Right lobe of liver (tissue), 6 donors: ENCODE measurements around the gene FNDC10. TPM values are rescaled to one million over a fixed set of nuclear protein-coding genes. Genes with fewer than 3 reads are reported as not detected.
A peak's percentile ranks its signal among the peaks of the same experiment; 100 is the strongest.

Source experiments
- ATAC-seq, 4 donors: fragments of 200-7000 bp; cut with Tn5 transposase; one replicate each; pipeline ENCODE4 v1.9.1; 2020; ENCODE audit warnings: mild to moderate bottlenecking in 4 of 4, moderate library complexity in 4 of 4
- DNase-seq, 3 donors: peaks; one replicate each; pipeline ENCODE4 v3.0.0-alpha.2; 2020
- H3K27ac ChIP-seq, 3 donors: fragments of 200-600 bp; one replicate each; pipeline ENCODE4 v1.8.0; 2022
- H3K27me3 ChIP-seq, 2 donors: fragments of 200-600 bp; one replicate each; pipeline ENCODE4 v1.8.0; 2022
- H3K36me3 ChIP-seq, 4 donors: fragments of 200-600 bp; sonication (generic) in 1 of 4; one replicate each; pipeline versions ENCODE4 v1.5.1 to v1.8.0; 2017 to 2022; ENCODE audit warnings: control low read depth in 1 of 4
- H3K4me1 ChIP-seq, 4 donors: fragments of 200-600 bp; sonication (generic) in 1 of 4; one replicate each; pipeline versions ENCODE4 v1.5.1 to v1.8.0; 2017 to 2022; ENCODE audit warnings: control low read depth in 1 of 4
- H3K4me3 ChIP-seq, 3 donors: fragments of 200-600 bp; one replicate each; pipeline ENCODE4 v1.8.0; 2022
- H3K9me3 ChIP-seq, 4 donors: fragments of 200-600 bp; sonication (generic) in 1 of 4; one replicate each; pipeline versions ENCODE4 v1.5.1 to v1.8.0; 2017 to 2022; ENCODE audit warnings: control low read depth in 1 of 4
- CTCF ChIP-seq, 4 donors: fragments of 200-600 bp in 3 of 4; fragments of 450-650 bp in 1 of 4; IDR thresholded peaks; one replicate each; pipeline versions ENCODE4 v1.5.1 to v1.8.0; 2016 to 2022; ENCODE audit warnings: antibody characterized with exemption in 4 of 4, mild to moderate bottlenecking in 2 of 4
- POLR2A ChIP-seq: fragments of 450-650 bp; IDR thresholded peaks from one replicate; pipeline ENCODE4 v1.6.1; 2017; ENCODE audit warnings: antibody characterized with exemption, mild to moderate bottlenecking
- WGBS: methylation state at CpG from one replicate; pipeline ENCODE4 v1.1.6; 2018; ENCODE audit warnings: low coverage, low lambda C conversion rate; ENCODE audit not compliant: insufficient coverage; ENCODE audit errors: missing lambda C conversion rate; 5-methylcytosine and 5-hydroxymethylcytosine counted together
- intact Hi-C, 2 donors: fragments of 100-400 bp; cut with DNase I; formaldehyde crosslinking; loops; one replicate each; pipeline versions ENCODE4 v1.11.2 to v1.14.1; 2022
- total RNA-seq, 6 experiments: library from RNA; depleted of rRNA in 2 of 6; stranded (reverse); fragments of >200 nt in 2 of 6; fragmentation: NEBNext Ultra II Directional in 3 of 6; extraction: Animal tissue kit (Norgen Biotek cat#: 25700) in 3 of 6; gene quantifications; one replicate each; pipeline versions ENCODE4 v1.1.0 to v1.2.4, GENCODE V29; 2016 to 2023
- donor health status: DM: no; HTN: yes; CAD: no.
- donor health status: DM: no; HTN: no; CAD: no.
- donor health status: DM: no; HTN: no; CAD: no.
- donor health status: DM: no; HTN: yes; CAD: no.
- donor health status: DM: no; HTN: yes; CAD: no.

FNDC10 gene
- total RNA-seq, 6 experiments from 2014 or later, result 0.09 to 1.6 (median 0.46) TPM

DNA sequence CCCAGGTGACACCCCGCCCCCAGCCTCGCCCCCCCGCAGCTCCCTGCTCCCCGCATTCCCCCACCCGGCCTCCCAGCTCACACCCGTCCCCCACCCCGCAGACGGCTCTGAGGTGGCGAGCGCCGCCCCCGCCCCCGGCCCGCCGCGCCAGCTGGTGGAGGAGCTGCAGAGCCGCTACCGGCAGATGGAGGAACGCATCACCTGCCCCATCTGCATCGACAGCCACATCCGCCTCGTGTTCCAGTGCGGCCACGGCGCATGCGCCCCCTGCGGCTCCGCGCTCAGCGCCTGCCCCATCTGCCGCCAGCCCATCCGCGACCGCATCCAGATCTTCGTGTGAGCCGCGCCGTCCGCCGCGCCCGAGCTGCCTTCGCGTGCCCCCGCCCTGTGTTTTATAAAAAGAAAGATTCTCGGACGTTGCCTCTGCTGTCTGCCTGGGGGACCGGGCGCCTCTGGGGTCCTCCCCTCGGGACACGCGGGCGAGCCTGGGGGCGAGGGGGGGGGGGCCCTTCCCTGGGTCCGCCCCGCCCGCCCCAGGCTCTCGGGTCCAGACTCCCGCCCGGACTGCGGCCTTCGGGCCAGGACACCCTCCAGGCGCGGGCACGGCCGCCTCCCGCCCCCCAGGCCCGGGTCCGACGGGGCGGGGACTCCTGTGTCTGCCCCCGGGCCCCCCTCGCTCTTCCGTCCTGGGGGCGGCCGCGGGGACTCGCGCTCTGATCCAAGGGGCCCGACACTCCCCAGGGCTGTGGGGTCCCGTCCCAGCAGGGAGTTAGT lies 30.4 kb upstream of the FNDC10 start:
- Histone ChIP-seq H3K27ac (peak overlapping the region; percentile 26 to 64 (median 47)), H3K4me1 (no peaks in the 10 kb centered on the region), H3K27me3 (no peaks in the 10 kb centered on the region), H3K4me3 (peak overlapping the region in 2 of 3 donors; percentile 13 to 14), H3K36me3 (peaks cover 0 to 3% (median 0%) of the 10 kb centered on the region in 4 donors), H3K9me3 (no peaks in the 10 kb centered on the region)
- peak; percentile 52 to 71 (median 53) for DNase-seq
- peak; percentile 2 to 47 (median 18) for ATAC-seq
- no peak for TF ChIP-seq POLR2A
- TF ChIP-seq CTCF (IDR thresholded peaks at IDR 0.05), result no peak
- intact Hi-C loops, result no loop called here
- 75% methylated on average over 18 of the region's 81 CpGs for WGBS

GRCh38 chr1:1629430-1630190 lies 29.7 kb upstream of the FNDC10 start:
- Histone ChIP-seq H3K4me3 (no peak overlapping the region), H3K4me1 (no peaks in the 10 kb centered on the region), H3K27me3 (no peaks in the 10 kb centered on the region), H3K9me3 (no peaks in the 10 kb centered on the region), H3K27ac (no peak overlapping the region), H3K36me3 (peaks cover 0 to 3% (median 0%) of the 10 kb centered on the region in 4 donors)
- no peak for TF ChIP-seq CTCF (IDR thresholded peaks at IDR 0.05)
- no peak for TF ChIP-seq POLR2A
- intact Hi-C loops, result loop anchor here in 1 of 2 donors (10.0 kb wide), 1 partner anchor 45 kb away; no protein-coding TSS in a partner anchor
- ATAC-seq (peak; percentile 7 to 42 (median 24)), DNase-seq (peak; percentile 44 to 64 (median 47))
- 62% methylated on average over 8 of the region's 48 CpGs for WGBS

DNA sequence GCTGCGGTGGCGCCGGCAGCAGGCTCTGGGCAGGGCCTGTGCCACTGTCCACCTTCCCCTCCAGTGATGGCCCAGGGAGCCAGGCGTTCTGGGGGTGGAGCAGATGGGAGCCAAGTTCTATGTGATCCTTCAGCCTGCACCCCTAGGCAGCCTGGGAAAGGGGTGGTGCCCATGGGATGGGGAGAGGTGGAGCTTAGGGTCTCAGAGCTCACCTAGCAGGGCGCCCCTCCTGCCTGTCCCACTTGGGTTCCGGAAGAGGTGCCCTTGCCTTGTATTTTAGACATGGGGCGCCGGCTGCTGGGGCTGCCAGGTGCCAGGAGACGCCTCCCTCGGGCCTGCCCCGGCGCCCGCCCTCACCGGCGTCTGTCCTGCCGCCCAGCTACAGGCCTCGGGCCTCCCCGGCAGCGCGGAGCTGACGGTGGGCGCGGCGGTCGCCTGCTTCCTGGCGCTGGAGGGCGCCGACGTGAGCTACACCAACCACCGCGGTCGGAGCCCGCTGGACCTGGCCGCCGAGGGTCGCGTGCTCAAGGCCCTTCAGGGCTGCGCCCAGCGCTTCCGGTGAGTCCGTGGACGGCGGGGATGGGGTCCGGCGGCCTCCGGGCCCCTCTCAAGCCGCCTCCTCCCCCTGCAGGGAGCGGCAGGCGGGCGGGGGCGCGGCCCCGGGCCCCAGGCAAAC lies 29.0 kb upstream of the FNDC10 start:
- H3K4me1 ChIP-seq, result no peaks in the 10 kb centered on the region
- no peak for TF ChIP-seq CTCF (IDR thresholded peaks at IDR 0.05)
- no peak for TF ChIP-seq POLR2A
- no peak overlapping the region for H3K27ac ChIP-seq
- no peak for ATAC-seq
- no peak overlapping the region for H3K4me3 ChIP-seq
- WGBS, result 84% methylated on average over 6 of the region's 53 CpGs
- intact Hi-C loops, result loop anchor here in 1 of 2 donors (10.0 kb wide), 1 partner anchor 46 kb away; no protein-coding TSS in a partner anchor
- DNase-seq, result peak in 2 of 3 donors; percentile 42 to 54
- no peaks in the 10 kb centered on the region for H3K9me3 ChIP-seq
- H3K27me3 ChIP-seq, result no peaks in the 10 kb centered on the region
- peaks cover 0 to 3% (median under 1%) of the 10 kb centered on the region in 4 donors for H3K36me3 ChIP-seq
